T-helper 22 cell (primary cell): Measurements from ENCODE around the gene CPLX3.

Source experiments
- DNase-seq: peaks from one replicate; pipeline ENCODE4 v3.0.0-alpha.2; 2020; ENCODE audit warnings: low read depth

Gene CPLX3

GRCh38 chr15:74788042-74788682 is 38.3 kb upstream of the CPLX3 start:
- DNase-seq: no peak

- DNase-seq: peak; percentile 61
Measured at GRCh38 chr15:74788683-74789151, 37.7 kb upstream of the CPLX3 start.

- DNase-seq: no peak
Measured at GRCh38 chr15:74789171-74789631, 37.2 kb upstream of the CPLX3 start.

GRCh38 chr15:74789741-74790079 is 36.7 kb upstream of the CPLX3 start:
- no peak for DNase-seq

GRCh38 chr15:74790080-74790916 is 36.1 kb upstream of the CPLX3 start:
- peak; percentile 49 for DNase-seq

- DNase-seq: no peak
Measured at GRCh38 chr15:74791007-74791406, 35.4 kb upstream of the CPLX3 start.

GRCh38 chr15:74791667-74792066 is 34.8 kb upstream of the CPLX3 start:
- DNase-seq: no peak

GRCh38 chr15:74792227-74793016 is 34.0 kb upstream of the CPLX3 start:
- DNase-seq: no peak

- DNase-seq: peak; percentile 59
Measured at GRCh38 chr15:74793135-74794028, 33.0 kb upstream of the CPLX3 start.

GRCh38 chr15:74794248-74794969 is 32.0 kb upstream of the CPLX3 start:
- DNase-seq: no peak

GRCh38 chr15:74794970-74795349 is 31.5 kb upstream of the CPLX3 start:
- no peak for DNase-seq

- peak; percentile 43 for DNase-seq
Measured at GRCh38 chr15:74795966-74796625, 30.3 kb upstream of the CPLX3 start.

GRCh38 chr15:74798388-74799254 is 27.8 kb upstream of the CPLX3 start:
- DNase-seq: no peak

- DNase-seq: no peak
Measured at GRCh38 chr15:74799255-74799855, 27.1 kb upstream of the CPLX3 start.

- peak; percentile 77 for DNase-seq
Measured at GRCh38 chr15:74799856-74800558, 26.4 kb upstream of the CPLX3 start.

- DNase-seq: no peak
Measured at GRCh38 chr15:74800559-74801094, 25.8 kb upstream of the CPLX3 start.

- DNase-seq: no peak
Measured at GRCh38 chr15:74801311-74801997, 25.0 kb upstream of the CPLX3 start.
